ENCODE results near the gene CNTNAP1. TPM values are rescaled to one million over a fixed set of nuclear protein-coding genes. Genes with fewer than 3 reads are reported as not detected.
A peak's percentile ranks its signal among the peaks of the same experiment; 100 is the strongest.

The CNTNAP1 gene
- total and polyA plus RNA-seq, 10 of the 15 experiments (the other 5 are each of a cell fraction or from before 2014, with no cell fraction given), result 0.95 to 29.9 (median 10.4) TPM

DNA sequence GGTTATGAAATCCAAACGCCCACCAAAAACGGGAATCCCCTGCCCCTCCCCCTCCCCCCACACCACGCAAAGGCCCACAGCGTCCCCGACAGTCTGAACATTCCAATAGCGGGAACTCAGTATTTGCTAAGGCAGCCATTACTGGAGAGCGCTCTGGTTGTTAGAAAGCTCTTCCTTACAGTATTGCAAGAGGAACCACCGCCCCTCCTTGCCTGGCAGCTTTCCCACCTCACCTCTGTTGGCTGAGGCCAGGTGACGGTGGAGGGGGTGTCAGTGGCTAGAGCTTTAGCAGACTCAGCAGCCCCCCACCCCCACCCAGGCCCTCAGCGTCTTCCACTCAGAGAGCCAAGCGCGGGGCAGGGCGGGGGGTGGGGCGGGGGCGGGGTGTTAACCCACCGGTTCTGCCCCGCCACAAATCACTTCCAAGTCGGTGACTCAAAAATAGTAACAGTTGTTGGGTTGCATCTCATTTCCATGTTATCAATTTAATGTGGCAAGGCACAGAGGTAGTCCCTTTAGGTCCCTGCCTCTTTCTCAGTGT is 3.3 kb upstream of the CNTNAP1 start:
- Histone ChIP-seq H3K4me3 (peak overlapping the region; percentile 82), H3K79me2 (ENCODE audit: control insufficient read depth, insufficient read depth, low read length) (peaks cover 83% of the 10 kb centered on the region), H2AFZ (ENCODE audit: control insufficient read depth, low read depth, low read length) (peak overlapping the region; percentile 91), H3K9ac (ENCODE audit: control insufficient read depth, insufficient read depth, low read length) (peak overlapping the region; percentile 88), H3K27ac (ENCODE audit: control insufficient read depth, insufficient read depth) (peak overlapping the region; percentile 93), H3K27me3 (replicated peaks in 1 of 2; ENCODE audit: control insufficient read depth in 2 of 2, insufficient read depth in 2 of 2, low read length in 1 of 2) (no peaks in the 10 kb centered on the region), H3K9me3 (replicated peaks; ENCODE audit: control insufficient read depth, insufficient read depth, low read length) (no peaks in the 10 kb centered on the region), H3K4me1 (ENCODE audit: control insufficient read depth, insufficient read depth, low read length) (peaks cover 19% of the 10 kb centered on the region), H4K20me1 (ENCODE audit: control insufficient read depth, insufficient read depth) (no peaks in the 10 kb centered on the region), H3K4me2 (ENCODE audit: control insufficient read depth, insufficient read depth) (peak overlapping the region; percentile 100), H3K36me3 (ENCODE audit: control insufficient read depth in 2 of 2, insufficient read depth in 2 of 2, low read length in 1 of 2) (no peaks in the 10 kb centered on the region)
- in situ Hi-C loops (cut with MboI) (no loop called here), intact Hi-C loops (cut with micrococcal nuclease; ENCODE audit: unreplicated experiment) (loop anchor here (2.0 kb wide), 1 partner anchor 60 kb away; no protein-coding TSS in a partner anchor)
- BruUV-seq (replicated peaks), result no TSS peak
- RAD21 ChIA-PET (ENCODE audit: unreplicated experiment), result interaction anchor here (0.6 to 6.5 kb wide), 11 partner anchors 26 to 578 kb away, joined by 3 to 152 read pairs (median 5); partner anchors contain the start of genes PSMC3IP, RETREG3 and TUBG1
- POLR2A ChIA-PET, result interaction anchor here (0.9 to 6.6 kb wide), 11 partner anchors 21 to 264 kb away, joined by 3 to 120 read pairs (median 6); partner anchors contain the start of genes PSMC3IP, RETREG3, TUBG1 and TUBG2
- 13% methylated on average over 6 of the region's 18 CpGs for whole genome bisulfite sequencing (ENCODE audit: insufficient coverage, insufficient replicate concordance, low lambda C conversion rate, missing lambda C conversion rate)
- SMC1A ChIA-PET (ENCODE audit: uncharacterized antibody, unreplicated experiment), result interaction anchor here (0.9 to 8.3 kb wide), 10 partner anchors 20 to 142 kb away, joined by 3 to 124 read pairs (median 12); partner anchors contain the start of genes PSMC3IP, RETREG3, TUBG1 and TUBG2
- peak; percentile 3 for ATAC-seq
- CTCF ChIA-PET, result interaction anchor here (0.8 to 10.1 kb wide), 10 partner anchors 10 to 130 kb away, joined by 3 to 239 read pairs (median 6); partner anchors contain the start of genes PSMC3IP, RETREG3, TUBG1 and TUBG2
- FAIRE-seq, result no peak
- no peak for DNase-seq (ENCODE audit: low read depth, low spot score)
- TF ChIP-seq SREBF1 (IDR thresholded peaks at IDR 0.05; ENCODE audit: low read length) (no peak), ZNF217 (IDR thresholded peaks at IDR 0.05) (no peak), MEF2B (IDR thresholded peaks at IDR 0.05; ENCODE audit: partially characterized antibody, poor library complexity, severe bottlenecking) (no peak), ZNF24 (IDR thresholded peaks at IDR 0.05) (no peak), GATAD2B (conservative IDR thresholded peaks at IDR 0.05; ENCODE audit: low read depth) (no peak), YY1 (IDR thresholded peaks at IDR 0.05; ENCODE audit: low read depth, low read length) (peak; percentile 87), CBFB (IDR thresholded peaks at IDR 0.05; ENCODE audit: low read depth) (no peak), ASH2L (IDR thresholded peaks at IDR 0.05; ENCODE audit: borderline replicate concordance, low read depth) (no peak), MYB (IDR thresholded peaks at IDR 0.05; ENCODE audit: borderline replicate concordance, low read depth, low read length) (no peak), EGR1 (IDR thresholded peaks at IDR 0.05; ENCODE audit: borderline replicate concordance in 1 of 2, low read depth in 2 of 2, low read length in 2 of 2) (0 out of 3 replicates have a peak, but pooled peaks of 1 of the 2 experiments have one; percentile 7), NR2C1 (IDR thresholded peaks at IDR 0.05) (no peak), POLR2AphosphoS2 (IDR thresholded peaks at IDR 0.05; ENCODE audit: low read depth, low read length) (no peak), POLR2AphosphoS5 (IDR thresholded peaks at IDR 0.05; ENCODE audit: low read length) (no peak)
- TF ChIP-seq, protein P1, sequence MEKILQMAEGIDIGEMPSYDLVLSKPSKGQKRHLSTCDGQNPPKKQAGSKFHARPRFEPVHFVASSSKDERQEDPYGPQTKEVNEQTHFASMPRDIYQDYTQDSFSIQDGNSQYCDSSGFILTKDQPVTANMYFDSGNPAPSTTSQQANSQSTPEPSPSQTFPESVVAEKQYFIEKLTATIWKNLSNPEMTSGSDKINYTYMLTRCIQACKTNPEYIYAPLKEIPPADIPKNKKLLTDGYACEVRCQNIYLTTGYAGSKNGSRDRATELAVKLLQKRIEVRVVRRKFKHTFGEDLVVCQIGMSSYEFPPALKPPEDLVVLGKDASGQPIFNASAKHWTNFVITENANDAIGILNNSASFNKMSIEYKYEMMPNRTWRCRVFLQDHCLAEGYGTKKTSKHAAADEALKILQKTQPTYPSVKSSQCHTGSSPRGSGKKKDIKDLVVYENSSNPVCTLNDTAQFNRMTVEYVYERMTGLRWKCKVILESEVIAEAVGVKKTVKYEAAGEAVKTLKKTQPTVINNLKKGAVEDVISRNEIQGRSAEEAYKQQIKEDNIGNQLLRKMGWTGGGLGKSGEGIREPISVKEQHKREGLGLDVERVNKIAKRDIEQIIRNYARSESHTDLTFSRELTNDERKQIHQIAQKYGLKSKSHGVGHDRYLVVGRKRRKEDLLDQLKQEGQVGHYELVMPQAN (conservative IDR thresholded peaks at IDR 0.05), result no peak
- TF ChIP-seq, protein P2, sequence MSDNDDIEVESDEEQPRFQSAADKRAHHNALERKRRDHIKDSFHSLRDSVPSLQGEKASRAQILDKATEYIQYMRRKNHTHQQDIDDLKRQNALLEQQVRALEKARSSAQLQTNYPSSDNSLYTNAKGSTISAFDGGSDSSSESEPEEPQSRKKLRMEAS (IDR thresholded peaks at IDR 0.05; ENCODE audit: low read depth, low read length), result no peak
- TF ChIP-seq, protein P3, sequence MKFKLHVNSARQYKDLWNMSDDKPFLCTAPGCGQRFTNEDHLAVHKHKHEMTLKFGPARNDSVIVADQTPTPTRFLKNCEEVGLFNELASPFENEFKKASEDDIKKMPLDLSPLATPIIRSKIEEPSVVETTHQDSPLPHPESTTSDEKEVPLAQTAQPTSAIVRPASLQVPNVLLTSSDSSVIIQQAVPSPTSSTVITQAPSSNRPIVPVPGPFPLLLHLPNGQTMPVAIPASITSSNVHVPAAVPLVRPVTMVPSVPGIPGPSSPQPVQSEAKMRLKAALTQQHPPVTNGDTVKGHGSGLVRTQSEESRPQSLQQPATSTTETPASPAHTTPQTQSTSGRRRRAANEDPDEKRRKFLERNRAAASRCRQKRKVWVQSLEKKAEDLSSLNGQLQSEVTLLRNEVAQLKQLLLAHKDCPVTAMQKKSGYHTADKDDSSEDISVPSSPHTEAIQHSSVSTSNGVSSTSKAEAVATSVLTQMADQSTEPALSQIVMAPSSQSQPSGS (IDR thresholded peaks at IDR 0.05; ENCODE audit: low read length), result no peak
- TF ChIP-seq, protein P4, sequence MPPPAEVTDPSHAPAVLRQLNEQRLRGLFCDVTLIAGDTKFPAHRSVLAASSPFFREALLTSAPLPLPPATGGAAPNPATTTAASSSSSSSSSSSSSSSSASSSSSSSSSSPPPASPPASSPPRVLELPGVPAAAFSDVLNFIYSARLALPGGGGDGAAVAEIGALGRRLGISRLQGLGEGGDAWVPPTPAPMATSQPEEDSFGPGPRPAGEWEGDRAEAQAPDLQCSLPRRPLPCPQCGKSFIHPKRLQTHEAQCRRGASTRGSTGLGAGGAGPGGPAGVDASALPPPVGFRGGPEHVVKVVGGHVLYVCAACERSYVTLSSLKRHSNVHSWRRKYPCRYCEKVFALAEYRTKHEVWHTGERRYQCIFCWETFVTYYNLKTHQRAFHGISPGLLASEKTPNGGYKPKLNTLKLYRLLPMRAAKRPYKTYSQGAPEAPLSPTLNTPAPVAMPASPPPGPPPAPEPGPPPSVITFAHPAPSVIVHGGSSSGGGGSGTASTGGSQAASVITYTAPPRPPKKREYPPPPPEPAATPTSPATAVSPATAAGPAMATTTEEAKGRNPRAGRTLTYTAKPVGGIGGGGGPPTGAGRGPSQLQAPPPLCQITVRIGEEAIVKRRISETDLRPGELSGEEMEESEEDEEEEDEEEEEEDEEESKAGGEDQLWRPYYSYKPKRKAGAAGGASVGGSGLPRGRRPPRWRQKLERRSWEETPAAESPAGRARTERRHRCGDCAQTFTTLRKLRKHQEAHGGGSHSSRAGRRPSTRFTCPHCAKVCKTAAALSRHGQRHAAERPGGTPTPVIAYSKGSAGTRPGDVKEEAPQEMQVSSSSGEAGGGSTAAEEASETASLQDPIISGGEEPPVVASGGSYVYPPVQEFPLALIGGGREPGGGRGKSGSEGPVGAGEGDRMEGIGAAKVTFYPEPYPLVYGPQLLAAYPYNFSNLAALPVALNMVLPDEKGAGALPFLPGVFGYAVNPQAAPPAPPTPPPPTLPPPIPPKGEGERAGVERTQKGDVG (CRISPR knock-in tag; IDR thresholded peaks at IDR 0.05), result no peak

Measured in GM12878 (cell line).